Hematopoietic multipotent progenitor cell treated with erythropoietin and hydrocortisone succinate and interleukin-3 and kit ligand, for 15 days (in vitro differentiated cells): ENCODE data around the gene RNF144B.
A peak's percentile ranks its signal among the peaks of the same experiment; 100 is the strongest.

Experiments used
- DNase-seq: peaks from one replicate; pipeline ENCODE4 v3.0.0-alpha.2; 2015; ENCODE audit warnings: low spot score

The RNF144B gene

GRCh38 chr6:18488526-18489270 lies 101.5 kb downstream of the RNF144B start:
- no peak for DNase-seq

- no peak for DNase-seq
These were observed 102.2 kb downstream of the RNF144B start for GRCh38 chr6:18489335-18489734.

GRCh38 chr6:18491308-18492045 lies 104.3 kb downstream of the RNF144B start:
- DNase-seq, result no peak

GRCh38 chr6:18492972-18493371 lies 105.8 kb downstream of the RNF144B start:
- no peak for DNase-seq

GRCh38 chr6:18493382-18493891 lies 106.3 kb downstream of the RNF144B start:
- DNase-seq, result no peak

GRCh38 chr6:18493925-18494324 lies 106.8 kb downstream of the RNF144B start:
- no peak for DNase-seq

GRCh38 chr6:18495236-18495635 lies 108.1 kb downstream of the RNF144B start:
- no peak for DNase-seq

- no peak for DNase-seq
These were observed 109.3 kb downstream of the RNF144B start for GRCh38 chr6:18496462-18496861.

GRCh38 chr6:18497006-18497405 lies 109.9 kb downstream of the RNF144B start:
- DNase-seq, result no peak

GRCh38 chr6:18498408-18498807 lies 111.3 kb downstream of the RNF144B start:
- DNase-seq, result no peak

- no peak for DNase-seq
These were observed 113.9 kb downstream of the RNF144B start for GRCh38 chr6:18500921-18501662.

- DNase-seq, result no peak
These were observed 114.5 kb downstream of the RNF144B start for GRCh38 chr6:18501663-18502013.

- DNase-seq, result no peak
These were observed 116.0 kb downstream of the RNF144B start for GRCh38 chr6:18503206-18503592.

GRCh38 chr6:18503593-18504231 lies 116.6 kb downstream of the RNF144B start:
- peak; percentile 12 for DNase-seq

GRCh38 chr6:18504232-18504596 lies 117.1 kb downstream of the RNF144B start:
- no peak for DNase-seq

- DNase-seq, result no peak
These were observed 119.3 kb downstream of the RNF144B start for GRCh38 chr6:18506382-18507017.

- no peak for DNase-seq
These were observed 119.9 kb downstream of the RNF144B start for GRCh38 chr6:18507018-18507415.

GRCh38 chr6:18507561-18507960 lies 120.4 kb downstream of the RNF144B start:
- DNase-seq, result no peak

GRCh38 chr6:18509871-18510643 lies 122.9 kb downstream of the RNF144B start:
- no peak for DNase-seq

GRCh38 chr6:18510644-18511033 lies 123.5 kb downstream of the RNF144B start:
- no peak for DNase-seq

GRCh38 chr6:18511211-18511610 lies 124.1 kb downstream of the RNF144B start:
- no peak for DNase-seq
